HepG2 (cell line): ENCODE measurements around the gene SLC1A4. TPM values are rescaled to one million over a fixed set of nuclear protein-coding genes. Genes with fewer than 3 reads are reported as not detected.
A peak's percentile ranks its signal among the peaks of the same experiment; 100 is the strongest.

Experiments
- ATAC-seq: fragments of 200-7000 bp; cut with Tn5 transposase; 3 replicates; pipeline ENCODE4 v1.9.1; 2020; ENCODE audit warnings: mild to moderate bottlenecking, moderate library complexity
- BruUV-seq: library from RNA; stranded (reverse); fragments of 400-500 nt; replicated peaks from 2 replicates; lab custom pipeline; 2021; lab: Mats Ljungman, UMichigan
- CTCF ChIA-PET: fragments of 300-600 bp; formaldehyde crosslinking; extraction: SDS; loops from one replicate; lab custom pipeline; 2021; ENCODE audit warnings: low total read pairs, inconsistent platforms, low intra/inter-chr PET ratio; lab: Yijun Ruan, JAX
- POLR2A ChIA-PET: fragments of 350-600 bp; sonication (Branson Sonifier 250); formaldehyde crosslinking; loops from one replicate; lab custom pipeline; 2020; ENCODE audit warnings: antibody characterized with exemption, inconsistent platforms; lab: Yijun Ruan, JAX
- DNase-seq: peaks from one replicate; pipeline ENCODE4 v3.0.0-alpha.2; 2015; ENCODE audit warnings: low spot score
- FAIRE-seq: peaks from 3 replicates; lab custom pipeline; 2011; peaks lifted over from hg19 to GRCh38; lab: Jason Lieb, UNC
- H2AFZ ChIP-seq: one replicate; pipeline ENCODE4 v1.6.1; 2011; ENCODE audit warnings: low read length, inconsistent platforms
- H3K27ac ChIP-seq: fragments of 300-600 bp; 3 replicates; pipeline ENCODE4 v1.8.0; 2011; ENCODE audit warnings: mixed run types, mild to moderate bottlenecking, mixed read lengths, low read length, inconsistent platforms; ENCODE audit not compliant: insufficient read depth; ENCODE audit errors: extremely low read length
- H3K27me3 ChIP-seq, 2 experiments: fragments of 200-600 bp in 1 of 2; 2 replicates in 1 of 2; 3 replicates in 1 of 2; pipeline versions ENCODE4 v1.6.0 to v1.8.0; 2011; ENCODE audit warnings: low read length in 2 of 2, mild to moderate bottlenecking in 2 of 2, moderate library complexity in 2 of 2, inconsistent platforms in 1 of 2; ENCODE audit not compliant: insufficient read depth in 2 of 2, control insufficient read depth in 1 of 2
- H3K36me3 ChIP-seq, 2 experiments: fragments of 200-600 bp in 1 of 2; replicated peaks in 1 of 2; 2 replicates in 1 of 2; 3 replicates in 1 of 2; pipeline versions ENCODE4 v1.5.1 to v1.8.0; 2011; ENCODE audit warnings: low read length in 2 of 2, inconsistent platforms in 1 of 2; ENCODE audit not compliant: insufficient read depth in 2 of 2, control insufficient read depth in 1 of 2
- H3K4me1 ChIP-seq: 2 replicates; pipeline ENCODE4 v1.5.1; 2012; ENCODE audit warnings: low read length, inconsistent platforms; ENCODE audit not compliant: insufficient read depth
- H3K4me2 ChIP-seq: 2 replicates; pipeline ENCODE4 v1.6.0; 2011; ENCODE audit warnings: low read depth, low read length, inconsistent platforms
- H3K4me3 ChIP-seq, 3 experiments: fragments of 200-600 bp in 1 of 3; sonication (generic), shearing (Covaris generic) in 1 of 3; replicated peaks in 1 of 3; 2 replicates each; pipeline ENCODE4 v1.5.1; 2011 to 2016; ENCODE audit warnings: low read length in 3 of 3, inconsistent platforms in 2 of 3, low read depth in 2 of 3, mild to moderate bottlenecking in 2 of 3, control low read depth in 1 of 3, mixed read lengths in 1 of 3; ENCODE audit not compliant: insufficient read depth in 1 of 3
- H3K79me2 ChIP-seq: one replicate; pipeline ENCODE4 v1.6.1; 2011; ENCODE audit warnings: low read length, inconsistent platforms; ENCODE audit not compliant: insufficient read depth
- H3K9ac ChIP-seq: 2 replicates; pipeline ENCODE4 v1.6.0; 2011; ENCODE audit warnings: mild to moderate bottlenecking, low read depth, low read length, inconsistent platforms; ENCODE audit not compliant: insufficient read depth
- H3K9me3 ChIP-seq: 2 replicates; pipeline ENCODE4 v1.5.1; 2012; ENCODE audit warnings: mild to moderate bottlenecking, low read length
- H4K20me1 ChIP-seq: 2 replicates; pipeline ENCODE4 v1.6.0; 2011; ENCODE audit warnings: inconsistent platforms, mild to moderate bottlenecking, low read length, moderate library complexity; ENCODE audit not compliant: insufficient read depth
- ATF2 ChIP-seq: sonication (generic); formaldehyde crosslinking; IDR thresholded peaks from 2 replicates; pipeline ENCODE4 v1.4.0; 2020; ENCODE audit warnings: missing genetic modification reagents
- CC2D1A ChIP-seq: sonication (generic); formaldehyde crosslinking; IDR thresholded peaks from 2 replicates; pipeline ENCODE4 v1.8.1; 2023; ENCODE audit warnings: mild to moderate bottlenecking, missing genetic modification reagents
- CEBPG ChIP-seq: IDR thresholded peaks from 2 replicates; pipeline ENCODE4 v1.6.1; 2016
- FOXC1 ChIP-seq: sonication (generic); formaldehyde crosslinking; IDR thresholded peaks from 2 replicates; pipeline ENCODE4 v1.8.0; 2022; ENCODE audit warnings: mild to moderate bottlenecking, missing genetic modification reagents, borderline replicate concordance
- MAZ ChIP-seq, 2 experiments: sonication (generic) in 1 of 2; formaldehyde crosslinking in 1 of 2; IDR thresholded peaks; 2 replicates each; pipeline versions ENCODE4 v1.5.0 to v1.6.1; 2012 to 2020; ENCODE audit warnings: low read depth in 2 of 2, mild to moderate bottlenecking in 2 of 2, borderline replicate concordance in 1 of 2, improper control_type of control experiment in 1 of 2, low read length in 1 of 2, missing genetic modification reagents in 1 of 2, moderate library complexity in 1 of 2
- MYNN ChIP-seq: sonication (generic); formaldehyde crosslinking; IDR thresholded peaks from 2 replicates; pipeline ENCODE4 v1.4.0; 2020; ENCODE audit warnings: mild to moderate bottlenecking, low read depth, missing genetic modification reagents
- RFX1 ChIP-seq: fragments of 450-650 bp; IDR thresholded peaks from 2 replicates; pipeline ENCODE4 v1.6.1; 2017
- THAP7 ChIP-seq: sonication (generic); formaldehyde crosslinking; IDR thresholded peaks from 2 replicates; pipeline ENCODE4 v1.8.1; 2023; ENCODE audit warnings: mild to moderate bottlenecking, missing genetic modification reagents
- ZBTB37 ChIP-seq: sonication (generic); formaldehyde crosslinking; IDR thresholded peaks from 2 replicates; pipeline ENCODE4 v1.4.0; 2020; ENCODE audit warnings: mild to moderate bottlenecking, missing genetic modification reagents
- ZBTB38 ChIP-seq: sonication (generic); formaldehyde crosslinking; IDR thresholded peaks from 2 replicates; pipeline ENCODE4 v1.5.1; 2020; ENCODE audit warnings: mild to moderate bottlenecking, missing genetic modification reagents
- ZFP41 ChIP-seq: sonication (generic); formaldehyde crosslinking; IDR thresholded peaks from 2 replicates; pipeline ENCODE4 v1.4.0; 2020; ENCODE audit warnings: mild to moderate bottlenecking, missing genetic modification reagents, borderline replicate concordance
- ZFP62 ChIP-seq: sonication (generic); formaldehyde crosslinking; IDR thresholded peaks from 2 replicates; pipeline ENCODE4 v1.4.0; 2020; ENCODE audit warnings: missing genetic modification reagents
- ZNF10 ChIP-seq: sonication (generic); formaldehyde crosslinking; IDR thresholded peaks from 2 replicates; pipeline ENCODE4 v1.4.0; 2020; ENCODE audit warnings: mild to moderate bottlenecking, low read depth, missing genetic modification reagents, borderline replicate concordance
- ZNF251 ChIP-seq: sonication (generic); formaldehyde crosslinking; IDR thresholded peaks from 2 replicates; pipeline ENCODE4 v1.9.0; 2021; ENCODE audit warnings: mild to moderate bottlenecking, missing genetic modification reagents
- ZNF263 ChIP-seq: sonication (generic); formaldehyde crosslinking; IDR thresholded peaks from 2 replicates; pipeline ENCODE4 v1.4.0; 2020; ENCODE audit warnings: missing genetic modification reagents
- ZNF7 ChIP-seq: IDR thresholded peaks from 2 replicates; pipeline ENCODE4 v1.6.1; 2016; ENCODE audit warnings: missing biosample characterization, missing genetic modification reagents
- ZNF781 ChIP-seq: sonication (generic); formaldehyde crosslinking; IDR thresholded peaks from 2 replicates; pipeline ENCODE4 v1.5.1; 2020; ENCODE audit warnings: borderline replicate concordance, mild to moderate bottlenecking, missing genetic modification reagents; ENCODE audit errors: not compliant biosample characterization
- ZSCAN9 ChIP-seq: IDR thresholded peaks from 2 replicates; pipeline ENCODE4 v1.6.1; 2016; ENCODE audit warnings: borderline replicate concordance
- WGBS: methylation state at CpG from one replicate; pipeline ENCODE4 v1.1.6; 2017; ENCODE audit warnings: low lambda C conversion rate; 5-methylcytosine and 5-hydroxymethylcytosine counted together
- in situ Hi-C: cut with HindIII; loops from 2 replicates; pipeline ENCODE4 v1.10.0; 2017; ENCODE audit warnings: low pct_unique_long_range_greater_than_20kb; ENCODE audit not compliant: extremely low pct_ligation_motif_present
- intact Hi-C: fragments of 100-400 bp; cut with micrococcal nuclease; formaldehyde crosslinking; loops from one replicate; pipeline ENCODE4 v1.10.0; 2022; ENCODE audit not compliant: unreplicated experiment
- polyA plus RNA-seq, 8 experiments: library from polyadenylated mRNA; depleted of rRNA in 3 of 8; stranded (reverse) in 7 of 8; unstranded in 1 of 8; fragments of >200 nt; fragmentation: Illumina TruSeq in 4 of 8; extraction: Trizol in 4 of 8; gene quantifications; 2 replicates each; pipeline versions ENCODE4 v1.2.1 to v1.2.3, GENCODE V29; 2011 to 2016; ENCODE audit warnings: low read depth in 4 of 8, missing spikeins in 1 of 8, mixed read lengths in 1 of 8; ENCODE audit not compliant: insufficient read depth in 1 of 8
- total RNA-seq, 5 experiments: library from RNA; depleted of rRNA; stranded (reverse); fragments of >200 nt; fragmentation: Illumina TruSeq; extraction: Trizol; gene quantifications; 2 replicates each; pipeline ENCODE4 v1.2.3, GENCODE V29; 2016; ENCODE audit warnings: low read depth in 1 of 5
- TF ChIP-seq, protein P1 (sequence below): sonication (generic); formaldehyde crosslinking; IDR thresholded peaks from 2 replicates; pipeline ENCODE4 v1.4.0; 2020; ENCODE audit warnings: missing genetic modification reagents, low read depth, mild to moderate bottlenecking, borderline replicate concordance

SLC1A4 gene
- total and polyA plus RNA-seq, 2 of the 13 experiments (the other 11 are each of a cell fraction or from before 2014, with no cell fraction given): 21.0 to 39.6 TPM

DNA sequence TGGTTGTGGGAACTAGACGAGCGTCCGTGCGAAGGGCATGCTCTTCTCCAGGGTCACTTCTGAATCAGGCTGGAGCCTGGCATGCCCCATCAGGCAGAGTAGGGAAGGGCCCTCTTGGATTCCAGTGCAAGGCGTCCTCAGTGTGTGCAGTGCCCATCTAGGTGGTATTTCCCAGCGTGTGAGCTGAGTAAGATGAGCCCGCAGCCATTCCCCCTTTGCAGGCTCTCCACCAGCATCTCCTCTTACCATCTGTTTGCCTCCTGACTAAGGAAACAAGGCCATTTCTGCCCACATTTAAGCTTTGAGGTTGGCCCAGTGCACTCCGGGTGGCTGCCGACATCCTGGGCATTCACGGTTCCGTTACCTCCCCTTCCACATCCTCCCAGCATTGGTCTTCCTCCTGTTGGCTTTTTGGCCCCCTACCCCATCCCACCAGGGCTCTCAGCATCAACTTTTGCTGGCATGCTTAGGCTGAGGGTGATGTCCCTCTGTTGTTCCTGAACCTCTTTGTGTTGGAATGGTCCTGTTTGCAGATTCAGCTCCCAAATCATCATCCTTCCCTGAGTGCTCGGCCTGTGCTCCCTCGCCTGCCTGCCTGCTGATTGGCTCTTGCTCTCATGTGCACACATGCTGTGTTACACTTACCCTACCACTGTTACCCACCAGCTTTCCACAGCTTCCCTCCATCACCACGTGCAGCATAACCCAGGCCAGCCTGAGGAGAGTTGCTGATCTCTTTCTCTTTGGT is 78.8 kb downstream of the SLC1A4 start (continued):
- TF ChIP-seq ZBTB37: no peak
- TF ChIP-seq ZFP62: no peak
- no peak for TF ChIP-seq ZSCAN9 (CRISPR knock-in tag)
- no peak for TF ChIP-seq MAZ (IDR thresholded peaks at IDR 0.05; ENCODE audit: borderline replicate concordance, low read depth, low read length)
- no peak for TF ChIP-seq MAZ (CRISPR knock-in tag; IDR thresholded peaks at IDR 0.05; ENCODE audit: low read depth)
- peak; percentile 74 for TF ChIP-seq ZNF263 (CRISPR knock-in tag)
- no peak for TF ChIP-seq ATF2 (CRISPR knock-in tag)
- TF ChIP-seq ZNF10 (CRISPR knock-in tag): no peak
- TF ChIP-seq CEBPG (CRISPR knock-in tag): no peak

- ATAC-seq: no peak
- POLR2A ChIA-PET: interaction anchor here (5.4 kb wide), 1 partner anchor 14 kb away, joined by 35 read pairs; the partner anchor contains the start of gene CEP68
- no peak overlapping the region for H3K4me3 ChIP-seq
- no peaks in the 10 kb centered on the region for H3K9me3 ChIP-seq
- H3K27ac ChIP-seq: peak overlapping the region; percentile 32
- CTCF ChIA-PET: no interaction called here
- intact Hi-C loops (no loop called here), in situ Hi-C loops (loop anchor here (25.0 kb wide), 1 partner anchor 493 kb away; no protein-coding TSS in a partner anchor)
- no peak overlapping the region for H2AFZ ChIP-seq
- H3K4me2 ChIP-seq: no peak overlapping the region
- no peak for FAIRE-seq
- peaks cover 46% of the 10 kb centered on the region for H3K4me1 ChIP-seq
- no peaks in the 10 kb centered on the region for H3K27me3 ChIP-seq
- peaks cover 29% of the 10 kb centered on the region for H3K79me2 ChIP-seq
- no peaks in the 10 kb centered on the region; the same call in 1 of the 2 replicates for H4K20me1 ChIP-seq
- 98% methylated on average over 6 of the region's 6 CpGs for WGBS
- BruUV-seq: no TSS peak
- DNase-seq: no peak
- no peak overlapping the region for H3K9ac ChIP-seq
- peaks cover 35 to 52% of the 10 kb centered on the region in 2 experiments for H3K36me3 ChIP-seq
- no peak for TF ChIP-seq MAZ (IDR thresholded peaks at IDR 0.05; ENCODE audit: borderline replicate concordance, low read depth, low read length)
- TF ChIP-seq MAZ (CRISPR knock-in tag; IDR thresholded peaks at IDR 0.05; ENCODE audit: low read depth): no peak
- TF ChIP-seq THAP7 (CRISPR knock-in tag): no peak
- TF ChIP-seq ZBTB38 (CRISPR knock-in tag): no peak
- no peak for TF ChIP-seq MYNN (CRISPR knock-in tag)
- no peak for TF ChIP-seq ZNF7 (CRISPR knock-in tag)
- TF ChIP-seq CC2D1A: no peak
- no peak for TF ChIP-seq RFX1
- no peak for TF ChIP-seq ZFP41 (CRISPR knock-in tag)
- no peak for TF ChIP-seq ZNF251 (CRISPR knock-in tag)
- no peak for TF ChIP-seq FOXC1 (CRISPR knock-in tag)
- TF ChIP-seq, protein P1, sequence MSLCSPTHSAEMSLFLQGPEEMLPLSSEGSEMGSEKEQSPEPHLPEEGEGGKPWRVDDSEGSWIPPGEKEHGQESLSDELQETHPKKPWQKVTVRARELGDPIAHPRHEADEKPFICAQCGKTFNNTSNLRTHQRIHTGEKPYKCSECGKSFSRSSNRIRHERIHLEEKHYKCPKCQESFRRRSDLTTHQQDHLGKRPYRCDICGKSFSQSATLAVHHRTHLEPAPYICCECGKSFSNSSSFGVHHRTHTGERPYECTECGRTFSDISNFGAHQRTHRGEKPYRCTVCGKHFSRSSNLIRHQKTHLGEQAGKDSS: no peak
- no peak for TF ChIP-seq ZNF781
Observed at GRCh38 chr2:65069439-65069824, 80.2 kb downstream of the SLC1A4 start.
